CD8-positive, alpha-beta memory T cell (primary cell): Measurements from ENCODE around the gene BET1. TPM values are rescaled to one million over a fixed set of nuclear protein-coding genes. Genes with fewer than 3 reads are reported as not detected.
"Not testable (repeated sequence)": the region's sequence is repeated elsewhere in the genome, so short reads cannot be mapped to it uniquely, and the experiment has no call there.

Experiments
- CTCF ChIA-PET: fragments of 350-600 bp; sonication (Branson Sonifier 250); formaldehyde crosslinking; loops from one replicate; lab custom pipeline; 2021; ENCODE audit warnings: antibody characterized with exemption; lab: Charles Lee
- POLR2A ChIA-PET: fragments of 350-600 bp; sonication (Branson Sonifier 250); formaldehyde crosslinking; loops from one replicate; lab custom pipeline; 2021; ENCODE audit warnings: antibody characterized with exemption; lab: Charles Lee
- DNase-seq, 5 donors: peaks; one replicate each; pipeline versions ENCODE4 v3.0.0 to v3.0.0-alpha.2; 2020 to 2022; ENCODE audit warnings: mixed read lengths in 1 of 5
- H3K27ac ChIP-seq: one replicate; pipeline ENCODE4 v1.7.0; 2013; ENCODE audit warnings: low read depth, mild to moderate bottlenecking, low read length, moderate library complexity
- H3K27me3 ChIP-seq: 2 replicates; pipeline ENCODE4 v1.7.0; 2013; ENCODE audit warnings: low read length, mild to moderate bottlenecking; ENCODE audit not compliant: insufficient read depth, poor library complexity, severe bottlenecking
- H3K36me3 ChIP-seq: 2 replicates; pipeline ENCODE4 v1.7.0; 2013; ENCODE audit warnings: mild to moderate bottlenecking, low read length, moderate library complexity; ENCODE audit not compliant: insufficient read depth
- H3K4me1 ChIP-seq: 2 replicates; pipeline ENCODE4 v1.7.0; 2013; ENCODE audit warnings: mild to moderate bottlenecking, low read length, moderate library complexity; ENCODE audit not compliant: insufficient read depth
- H3K4me3 ChIP-seq: 2 replicates; pipeline ENCODE4 v1.7.0; 2013; ENCODE audit warnings: mild to moderate bottlenecking, low read length
- H3K9me3 ChIP-seq: 2 replicates; pipeline ENCODE4 v1.7.0; 2013; ENCODE audit warnings: mild to moderate bottlenecking, low read length
- H3K27ac Mint-ChIP-seq, 8 donors: one replicate each; pipeline ENCODE4 v1.8.0; 2020 to 2021; ENCODE audit warnings: mixed read lengths in 8 of 8, mild to moderate bottlenecking in 6 of 8, inconsistent platforms in 3 of 8, moderate library complexity in 3 of 8
- H3K27me3 Mint-ChIP-seq, 2 donors: one replicate each; pipeline ENCODE4 v1.8.0; 2020 to 2021; ENCODE audit warnings: mixed read lengths in 2 of 2, mild to moderate bottlenecking in 1 of 2, moderate library complexity in 1 of 2
- H3K36me3 Mint-ChIP-seq, 3 donors: one replicate each; pipeline ENCODE4 v1.8.0; 2020 to 2021; ENCODE audit warnings: mixed read lengths in 3 of 3, inconsistent platforms in 1 of 3, mild to moderate bottlenecking in 1 of 3
- H3K4me1 Mint-ChIP-seq, 3 donors: one replicate each; pipeline ENCODE4 v1.8.0; 2020 to 2021; ENCODE audit warnings: mixed read lengths in 3 of 3, inconsistent platforms in 1 of 3, mild to moderate bottlenecking in 1 of 3
- H3K4me3 Mint-ChIP-seq, 7 donors: one replicate each; pipeline ENCODE4 v1.8.0; 2020 to 2021; ENCODE audit warnings: mixed read lengths in 7 of 7, mild to moderate bottlenecking in 6 of 7, moderate library complexity in 4 of 7, inconsistent platforms in 2 of 7
- H3K9me3 Mint-ChIP-seq, 5 donors: one replicate each; pipeline ENCODE4 v1.8.0; 2020 to 2022; ENCODE audit warnings: mixed read lengths in 5 of 5, mild to moderate bottlenecking in 3 of 5, moderate library complexity in 2 of 5, inconsistent platforms in 1 of 5
- polyA plus RNA-seq: library from polyadenylated mRNA; unstranded; fragments of 300-500 nt; fragmentation: Illumina TruSeq; gene quantifications from one replicate; pipeline ENCODE4 v1.2.3, GENCODE V29; 2021
- total RNA-seq, 2 experiments: library from RNA; stranded (reverse); gene quantifications; one replicate each; pipeline ENCODE4 v1.2.3, GENCODE V29; 2021

Gene BET1
- total and polyA plus RNA-seq, 3 experiments from 2014 or later: 17.8 to 22.6 (median 19.9) TPM

- Histone ChIP-seq H3K4me1 (no peaks in the 10 kb centered on the region), H3K36me3 (no peaks in the 10 kb centered on the region), H3K27ac (no peak overlapping the region), H3K9me3 (no peaks in the 10 kb centered on the region), H3K4me3 (no peak overlapping the region), H3K27me3 (no peaks in the 10 kb centered on the region)
- H3K9me3 Mint-ChIP-seq: no peaks in the 10 kb centered on the region
- H3K27me3 Mint-ChIP-seq: peaks cover 18 to 44% of the 10 kb centered on the region in 2 donors
- no peak overlapping the region for H3K27ac Mint-ChIP-seq
- POLR2A ChIA-PET: no interaction called here
- no peaks in the 10 kb centered on the region for H3K4me1 Mint-ChIP-seq
- no peak overlapping the region for H3K4me3 Mint-ChIP-seq
- no peaks in the 10 kb centered on the region for H3K36me3 Mint-ChIP-seq
- no peak for DNase-seq
- CTCF ChIA-PET: no interaction called here
Observed at GRCh38 chr7:94030634-94031033, 26.5 kb upstream of the BET1 start.

- Histone ChIP-seq H3K27me3 (no peaks in the 10 kb centered on the region), H3K4me1 (no peaks in the 10 kb centered on the region), H3K9me3 (no peaks in the 10 kb centered on the region), H3K27ac (no peak overlapping the region), H3K4me3 (no peak overlapping the region), H3K36me3 (no peaks in the 10 kb centered on the region)
- no peak for DNase-seq
- H3K4me3 Mint-ChIP-seq: no peak overlapping the region
- H3K27me3 Mint-ChIP-seq: peaks cover 18 to 49% of the 10 kb centered on the region in 2 donors
- no peaks in the 10 kb centered on the region for H3K36me3 Mint-ChIP-seq
- CTCF ChIA-PET: no interaction called here
- H3K9me3 Mint-ChIP-seq: no peaks in the 10 kb centered on the region
- no peak overlapping the region for H3K27ac Mint-ChIP-seq
- no peaks in the 10 kb centered on the region for H3K4me1 Mint-ChIP-seq
- POLR2A ChIA-PET: no interaction called here
Observed at GRCh38 chr7:94029976-94030375, 25.8 kb upstream of the BET1 start.

GRCh38 chr7:94028768-94029167, 24.6 kb upstream of the BET1 start:
- no peaks in the 10 kb centered on the region for H3K4me1 ChIP-seq
- no peak for DNase-seq
- H3K4me1 Mint-ChIP-seq: no peaks in the 10 kb centered on the region
- no peak overlapping the region for H3K4me3 Mint-ChIP-seq
- no peaks in the 10 kb centered on the region for H3K36me3 Mint-ChIP-seq
- H3K27ac Mint-ChIP-seq: no peak overlapping the region
- H3K9me3 Mint-ChIP-seq: no peaks in the 10 kb centered on the region
- H3K9me3 ChIP-seq: no peaks in the 10 kb centered on the region
- CTCF ChIA-PET: no interaction called here
- H3K27me3 ChIP-seq: no peaks in the 10 kb centered on the region
- no peak overlapping the region for H3K27ac ChIP-seq
- H3K27me3 Mint-ChIP-seq: peaks cover 18 to 51% of the 10 kb centered on the region in 2 donors
- H3K36me3 ChIP-seq: no peaks in the 10 kb centered on the region
- POLR2A ChIA-PET: no interaction called here
- H3K4me3 ChIP-seq: no peak overlapping the region

- H3K4me3 Mint-ChIP-seq, H3K4me1 Mint-ChIP-seq, H3K4me3 ChIP-seq, POLR2A ChIA-PET, H3K9me3 ChIP-seq, H3K27ac ChIP-seq, DNase-seq, H3K27me3 ChIP-seq, H3K9me3 Mint-ChIP-seq, H3K4me1 ChIP-seq, H3K36me3 Mint-ChIP-seq, H3K36me3 ChIP-seq, H3K27ac Mint-ChIP-seq, CTCF ChIA-PET: not testable (repeated sequence)
- H3K27me3 Mint-ChIP-seq: peaks cover 10 to 52% of the 10 kb centered on the region in 2 donors
Observed at GRCh38 chr7:94026619-94027018, 22.5 kb upstream of the BET1 start.

- POLR2A ChIA-PET: no interaction called here
- Histone ChIP-seq H3K9me3 (no peaks in the 10 kb centered on the region), H3K36me3 (no peaks in the 10 kb centered on the region), H3K4me1 (no peaks in the 10 kb centered on the region), H3K27ac (no peak overlapping the region), H3K27me3 (peaks cover 3% of the 10 kb centered on the region), H3K4me3 (no peak overlapping the region)
- no peak for DNase-seq
- CTCF ChIA-PET: no interaction called here
- H3K4me1 Mint-ChIP-seq: no peaks in the 10 kb centered on the region
- peaks cover 5 to 50% of the 10 kb centered on the region in 2 donors for H3K27me3 Mint-ChIP-seq
- no peak overlapping the region for H3K4me3 Mint-ChIP-seq
- H3K9me3 Mint-ChIP-seq: no peaks in the 10 kb centered on the region
- H3K27ac Mint-ChIP-seq: no peak overlapping the region
- no peaks in the 10 kb centered on the region for H3K36me3 Mint-ChIP-seq
Observed at GRCh38 chr7:94022550-94022949, 18.4 kb upstream of the BET1 start.

GRCh38 chr7:94016786-94017185, 12.6 kb upstream of the BET1 start:
- no peak overlapping the region for H3K4me3 Mint-ChIP-seq
- H3K27me3 ChIP-seq: peaks cover 2% of the 10 kb centered on the region
- CTCF ChIA-PET: no interaction called here
- H3K4me3 ChIP-seq: no peak overlapping the region
- H3K9me3 Mint-ChIP-seq: no peaks in the 10 kb centered on the region
- POLR2A ChIA-PET: no interaction called here
- no peak overlapping the region for H3K27ac Mint-ChIP-seq
- H3K4me1 ChIP-seq: no peaks in the 10 kb centered on the region
- no peak overlapping the region for H3K27ac ChIP-seq
- H3K36me3 Mint-ChIP-seq: no peaks in the 10 kb centered on the region
- H3K4me1 Mint-ChIP-seq: no peaks in the 10 kb centered on the region
- H3K9me3 ChIP-seq: no peaks in the 10 kb centered on the region
- H3K27me3 Mint-ChIP-seq: peaks cover 1 to 43% of the 10 kb centered on the region in 2 donors
- no peak for DNase-seq
- no peaks in the 10 kb centered on the region for H3K36me3 ChIP-seq

- Histone ChIP-seq H3K27ac (no peak overlapping the region), H3K4me1 (no peaks in the 10 kb centered on the region), H3K27me3 (no peaks in the 10 kb centered on the region), H3K4me3 (no peak overlapping the region), H3K9me3 (no peaks in the 10 kb centered on the region), H3K36me3 (no peaks in the 10 kb centered on the region)
- Mint-ChIP-seq H3K36me3 (no peaks in the 10 kb centered on the region), H3K4me3 (no peak overlapping the region), H3K27ac (no peak overlapping the region), H3K4me1 (no peaks in the 10 kb centered on the region), H3K27me3 (peaks cover 4 to 43% of the 10 kb centered on the region in 2 donors), H3K9me3 (no peaks in the 10 kb centered on the region)
- POLR2A ChIA-PET: no interaction called here
- CTCF ChIA-PET: no interaction called here
- DNase-seq: no peak
Observed at GRCh38 chr7:94015538-94015937, 11.4 kb upstream of the BET1 start.

GRCh38 chr7:94012746-94013145, 8.6 kb upstream of the BET1 start:
- ChIA-PET CTCF (no interaction called here), POLR2A (interaction anchor here (0.5 kb wide), 1 partner anchor 1856 kb away, joined by 3 read pairs; no protein-coding TSS in a partner anchor)
- Histone ChIP-seq H3K27ac (no peak overlapping the region), H3K27me3 (no peaks in the 10 kb centered on the region), H3K36me3 (no peaks in the 10 kb centered on the region), H3K9me3 (no peaks in the 10 kb centered on the region), H3K4me1 (no peaks in the 10 kb centered on the region), H3K4me3 (no peak overlapping the region)
- no peak for DNase-seq
- Mint-ChIP-seq H3K36me3 (no peaks in the 10 kb centered on the region), H3K27me3 (peaks cover 4 to 32% of the 10 kb centered on the region in 2 donors), H3K4me3 (no peak overlapping the region), H3K9me3 (no peaks in the 10 kb centered on the region), H3K27ac (no peak overlapping the region), H3K4me1 (no peaks in the 10 kb centered on the region)
